Amniotic stem cell (primary cell): ENCODE results near the gene POLE2.
A peak's percentile ranks its signal among the peaks of the same experiment; 100 is the strongest.
"Not testable (repeated sequence)": the region's sequence is repeated elsewhere in the genome, so short reads cannot be mapped to it uniquely, and the experiment has no call there.

ENCODE experiments used
- DNase-seq: peaks from one replicate; lab custom pipeline; 2025; lab: John Stamatoyannopoulos, UW

POLE2 gene, protein sequence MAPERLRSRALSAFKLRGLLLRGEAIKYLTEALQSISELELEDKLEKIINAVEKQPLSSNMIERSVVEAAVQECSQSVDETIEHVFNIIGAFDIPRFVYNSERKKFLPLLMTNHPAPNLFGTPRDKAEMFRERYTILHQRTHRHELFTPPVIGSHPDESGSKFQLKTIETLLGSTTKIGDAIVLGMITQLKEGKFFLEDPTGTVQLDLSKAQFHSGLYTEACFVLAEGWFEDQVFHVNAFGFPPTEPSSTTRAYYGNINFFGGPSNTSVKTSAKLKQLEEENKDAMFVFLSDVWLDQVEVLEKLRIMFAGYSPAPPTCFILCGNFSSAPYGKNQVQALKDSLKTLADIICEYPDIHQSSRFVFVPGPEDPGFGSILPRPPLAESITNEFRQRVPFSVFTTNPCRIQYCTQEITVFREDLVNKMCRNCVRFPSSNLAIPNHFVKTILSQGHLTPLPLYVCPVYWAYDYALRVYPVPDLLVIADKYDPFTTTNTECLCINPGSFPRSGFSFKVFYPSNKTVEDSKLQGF

DNA sequence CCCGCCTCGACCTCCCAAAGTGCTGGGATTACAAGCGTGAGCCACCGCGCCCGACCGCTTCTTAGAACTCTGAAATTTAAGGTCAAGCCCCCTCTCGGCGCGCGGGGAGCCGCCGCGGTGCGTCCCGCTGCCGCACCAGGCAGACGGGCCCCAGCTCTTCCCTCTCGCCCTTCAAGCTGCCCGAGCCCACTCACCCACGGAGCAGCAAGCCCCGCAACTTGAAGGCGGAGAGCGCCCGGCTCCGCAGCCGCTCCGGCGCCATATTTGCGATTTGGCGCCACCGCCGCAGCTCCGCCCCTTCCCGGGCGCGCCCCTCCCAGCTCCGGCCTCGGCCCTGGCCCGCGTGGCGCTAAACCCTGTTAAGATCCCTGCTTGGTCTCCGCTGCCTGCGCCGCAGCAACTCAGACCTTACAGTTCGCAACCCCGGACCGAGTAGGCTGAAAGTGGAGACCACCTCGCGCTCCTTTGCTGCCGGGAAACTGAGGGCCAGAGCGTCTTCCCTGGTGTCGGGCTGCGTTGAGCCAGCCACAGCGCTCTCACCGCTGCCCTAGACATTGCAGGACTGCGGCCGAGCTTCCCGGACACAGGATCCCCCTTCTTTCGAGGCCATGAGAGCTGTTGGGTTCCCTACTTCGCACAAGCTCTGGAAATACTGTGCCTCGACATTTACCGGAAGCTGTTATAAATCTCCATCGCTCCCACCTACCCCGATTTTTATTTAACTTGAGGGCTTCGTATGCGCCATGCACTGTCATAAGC lies at the start of gene POLE2:
Gene POLE2, minus strand, starts transcription at position 273 of the 759 bp plus-strand sequence. Its CDS starts 11 bp downstream, at position 262.
- DNase-seq, result no peak

DNA sequence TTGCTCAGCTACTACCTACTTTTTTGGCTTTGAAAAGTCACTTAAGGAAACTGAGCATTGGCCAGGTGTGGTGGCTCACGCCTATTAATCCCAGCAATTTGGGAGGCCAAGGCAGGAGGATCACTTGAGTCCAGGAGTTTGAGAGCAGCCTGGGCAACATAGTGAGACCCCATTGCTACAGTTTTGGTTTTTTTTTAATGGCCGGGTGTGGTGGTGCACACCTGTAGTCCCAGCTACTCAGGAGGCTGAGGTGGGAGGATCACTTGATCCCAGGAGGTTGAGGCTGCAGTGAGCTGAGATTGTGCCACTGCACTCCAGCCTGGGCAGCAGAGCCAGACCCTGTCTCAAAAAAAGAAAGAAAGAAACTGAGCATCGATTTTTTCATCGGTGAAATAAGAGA lies 47.7 kb upstream of the POLE2 start:
- DNase-seq, result not testable (repeated sequence)

DNA sequence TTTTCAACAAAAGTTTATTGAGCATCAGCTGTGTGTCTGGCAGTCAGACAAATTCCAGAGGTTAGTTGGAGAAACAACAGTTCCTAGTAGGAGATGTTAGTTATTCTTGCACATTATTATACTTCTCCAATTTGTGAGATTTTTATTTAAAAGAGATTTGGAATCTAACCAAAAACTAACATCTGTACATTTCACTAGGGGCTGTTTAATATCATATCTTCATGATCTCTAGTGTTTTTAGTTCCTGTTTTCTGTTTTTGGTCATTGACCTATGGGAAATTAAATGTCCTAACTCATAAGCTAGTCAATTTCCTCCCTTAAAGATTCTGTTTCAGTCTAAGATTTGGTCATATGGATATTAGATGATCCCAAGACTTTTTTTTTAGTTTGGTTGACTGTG lies 45.8 kb upstream of the POLE2 start:
- DNase-seq, result no peak

DNA sequence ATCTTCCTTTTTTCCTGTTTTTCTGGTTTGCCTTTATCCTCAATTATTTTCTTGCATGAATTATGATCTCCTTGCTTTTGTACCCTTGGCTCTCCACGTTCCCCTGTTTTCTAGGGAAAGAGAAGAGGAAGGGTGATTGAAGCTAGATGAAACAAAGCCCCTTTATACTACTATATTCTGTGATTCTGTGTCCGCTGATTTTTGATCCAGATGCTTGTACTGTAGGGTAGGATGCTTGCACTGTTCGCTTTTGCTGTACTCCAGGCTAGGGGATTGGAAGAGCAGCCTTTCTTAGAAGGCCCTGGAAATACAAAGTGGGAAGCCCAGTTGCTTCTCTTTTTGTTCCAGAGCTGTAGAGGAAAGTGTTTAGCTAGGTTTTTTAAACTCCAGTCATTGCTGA lies 44.9 kb upstream of the POLE2 start:
- no peak for DNase-seq

DNA sequence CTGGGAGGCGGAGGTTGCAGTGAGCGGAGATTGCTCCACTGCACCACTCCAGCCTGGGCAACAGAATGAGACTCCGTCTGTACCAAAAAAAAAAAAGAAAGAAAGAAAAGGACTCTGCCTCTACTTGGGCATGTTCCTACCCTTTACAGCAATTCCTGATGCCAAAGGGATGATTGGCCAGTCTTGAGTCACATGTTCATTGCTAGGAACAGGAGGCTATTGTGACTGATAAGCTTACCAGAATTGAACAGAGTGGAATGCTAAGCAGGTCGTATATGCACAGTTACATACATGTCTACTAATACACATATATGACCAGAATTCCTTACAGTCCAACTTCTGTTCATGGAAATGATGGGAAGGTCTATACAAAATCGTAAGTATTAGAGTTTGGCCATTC lies 39.2 kb upstream of the POLE2 start:
- DNase-seq, result no peak

DNA sequence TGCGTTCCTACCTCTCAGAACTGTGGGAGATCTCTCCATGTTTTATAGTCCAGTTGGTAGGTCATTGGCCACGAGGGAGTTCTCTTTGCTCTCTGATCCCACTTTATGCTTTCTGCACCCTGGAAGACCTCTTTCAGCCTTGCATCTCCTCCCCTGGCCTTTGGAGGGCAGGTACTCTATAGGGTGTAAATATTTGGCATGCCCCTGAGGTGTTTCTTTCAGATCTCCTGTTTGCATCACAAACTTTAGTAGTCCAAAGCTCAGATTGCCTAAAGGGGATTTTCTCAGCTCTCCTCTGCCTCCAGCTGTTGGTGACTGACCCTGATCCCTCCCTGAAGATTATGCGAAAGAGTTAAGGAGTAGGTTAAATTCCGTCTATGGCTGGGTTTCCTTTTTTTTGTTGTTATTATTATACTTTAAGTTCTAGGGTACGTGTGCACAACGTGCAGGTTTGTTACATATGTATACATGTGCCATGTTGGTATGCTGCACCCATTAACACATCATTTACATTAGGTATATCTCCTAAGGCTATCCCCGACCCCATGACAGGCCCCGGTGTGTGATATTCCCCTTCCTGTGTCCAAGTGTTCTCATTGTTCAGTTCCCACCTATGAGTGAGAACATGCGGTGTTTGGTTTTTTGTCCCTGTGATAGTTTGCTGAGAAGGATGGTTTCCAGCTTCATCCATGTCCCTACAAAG lies 33.9 kb upstream of the POLE2 start:
- DNase-seq, result not testable (repeated sequence)

DNA sequence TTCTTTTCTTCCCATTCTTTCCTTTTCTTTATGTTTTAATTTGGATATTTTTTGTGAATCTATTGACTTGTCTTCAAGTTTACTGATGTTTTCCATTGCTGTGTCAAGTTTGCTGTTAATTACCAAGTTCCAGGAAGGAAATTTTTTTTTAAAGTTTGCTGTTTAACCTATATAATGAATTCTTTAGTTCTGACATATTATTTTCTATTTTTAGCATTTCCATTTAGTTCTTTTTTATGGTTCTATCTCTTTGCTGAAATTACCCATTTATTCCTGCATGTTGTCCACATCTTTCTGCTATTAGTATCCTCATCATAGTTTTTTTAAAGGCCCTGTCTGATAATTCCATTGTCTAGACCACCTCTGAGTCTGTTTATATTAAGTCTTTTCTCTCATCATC lies 32.7 kb upstream of the POLE2 start:
- DNase-seq, result no peak

DNA sequence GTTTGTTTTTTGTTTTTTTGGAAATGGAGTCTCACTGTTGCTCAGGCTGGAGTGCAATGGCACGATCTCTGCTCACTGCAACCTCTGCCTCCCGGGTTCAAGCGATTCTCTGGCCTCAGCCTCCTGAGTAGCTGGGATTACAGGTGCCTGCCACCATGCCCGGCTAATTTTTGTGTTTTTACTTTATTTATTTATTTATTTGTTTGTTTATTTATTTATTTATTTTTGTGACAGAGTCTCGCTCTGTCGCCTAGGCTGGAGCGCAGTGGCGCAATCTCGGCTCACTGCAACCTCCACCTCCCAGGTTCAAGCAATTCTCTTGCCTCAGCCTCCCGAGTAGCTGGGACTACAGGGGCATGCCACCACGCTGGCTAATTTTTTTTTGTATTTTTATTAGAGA lies 23.0 kb upstream of the POLE2 start:
- DNase-seq, result not testable (repeated sequence)

DNA sequence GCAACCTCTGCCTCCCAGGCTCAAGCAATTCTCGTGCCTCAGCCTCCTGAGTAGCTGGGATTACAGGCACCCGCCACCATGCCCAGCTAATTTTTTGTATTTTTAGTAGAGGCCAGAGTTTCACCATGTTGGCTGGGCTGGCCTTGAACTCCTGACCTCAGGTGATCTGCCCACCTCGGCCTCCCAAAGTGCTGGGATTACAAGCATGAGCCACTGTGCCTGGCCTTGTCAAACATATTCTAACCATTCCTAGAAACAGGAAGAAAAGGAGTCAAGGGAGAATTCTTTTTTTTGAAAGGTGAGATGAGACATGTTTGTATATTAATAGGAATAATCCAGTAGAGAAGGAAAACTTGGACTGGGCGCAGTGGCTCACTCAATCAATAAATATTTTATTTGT lies 16.5 kb upstream of the POLE2 start:
- not testable (repeated sequence) for DNase-seq

DNA sequence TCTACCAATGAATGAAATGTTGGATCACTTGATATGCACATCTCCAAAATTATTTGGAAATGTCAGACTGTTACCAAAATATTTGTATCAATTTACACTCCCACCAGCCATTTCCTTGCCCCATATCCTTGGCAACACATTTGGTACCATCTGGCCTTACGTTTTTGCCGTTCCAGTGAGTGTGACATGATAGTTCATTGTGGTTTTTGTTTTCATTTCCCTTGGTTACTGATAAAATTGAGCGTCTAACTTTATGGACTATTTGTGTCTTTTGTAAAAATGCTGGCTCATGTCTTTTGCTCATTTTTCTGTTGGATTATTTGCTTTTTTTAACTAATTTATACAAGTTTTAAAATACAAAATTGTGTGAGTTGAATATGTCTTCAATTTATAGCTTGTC lies 16.0 kb upstream of the POLE2 start:
- no peak for DNase-seq

DNA sequence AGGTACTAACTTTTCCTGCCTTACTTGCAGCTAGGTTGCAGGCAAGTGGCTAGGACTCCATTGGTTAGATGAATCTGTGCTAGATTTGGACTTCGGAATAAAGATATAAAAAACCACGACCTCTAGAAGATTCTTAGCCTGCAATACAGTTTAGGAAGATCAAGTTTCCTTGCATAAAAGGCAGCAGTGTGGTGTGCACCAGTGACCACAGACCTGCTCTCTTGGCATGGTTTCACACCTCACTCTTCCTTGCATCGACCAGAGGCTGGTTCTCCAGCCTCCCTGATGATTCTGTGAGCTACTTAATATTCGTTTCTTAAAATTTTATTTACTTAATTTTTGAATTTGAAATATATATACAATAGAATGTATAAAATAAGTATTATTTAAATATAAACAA lies 14.7 kb upstream of the POLE2 start:
- no peak for DNase-seq

DNA sequence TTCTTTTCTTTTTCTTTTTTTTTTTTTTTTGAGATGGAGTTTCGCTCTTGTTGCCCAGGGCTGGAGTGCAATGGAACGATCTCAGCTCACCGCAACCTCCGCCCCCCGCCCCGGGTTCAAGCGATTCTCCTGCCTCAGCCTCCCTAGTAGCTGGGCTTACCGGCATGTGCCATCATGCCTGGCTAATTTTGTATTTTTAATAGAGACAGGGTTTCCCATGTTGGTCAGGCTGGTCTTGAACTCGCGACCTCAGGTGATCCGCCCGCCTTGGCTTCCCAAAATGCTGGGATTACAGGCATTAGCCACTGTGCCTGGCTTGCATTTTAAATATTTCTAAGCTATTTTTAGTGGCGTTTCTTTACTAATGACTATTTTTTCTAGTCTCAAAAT lies 5.7 kb upstream of the POLE2 start:
- not testable (repeated sequence) for DNase-seq

DNA sequence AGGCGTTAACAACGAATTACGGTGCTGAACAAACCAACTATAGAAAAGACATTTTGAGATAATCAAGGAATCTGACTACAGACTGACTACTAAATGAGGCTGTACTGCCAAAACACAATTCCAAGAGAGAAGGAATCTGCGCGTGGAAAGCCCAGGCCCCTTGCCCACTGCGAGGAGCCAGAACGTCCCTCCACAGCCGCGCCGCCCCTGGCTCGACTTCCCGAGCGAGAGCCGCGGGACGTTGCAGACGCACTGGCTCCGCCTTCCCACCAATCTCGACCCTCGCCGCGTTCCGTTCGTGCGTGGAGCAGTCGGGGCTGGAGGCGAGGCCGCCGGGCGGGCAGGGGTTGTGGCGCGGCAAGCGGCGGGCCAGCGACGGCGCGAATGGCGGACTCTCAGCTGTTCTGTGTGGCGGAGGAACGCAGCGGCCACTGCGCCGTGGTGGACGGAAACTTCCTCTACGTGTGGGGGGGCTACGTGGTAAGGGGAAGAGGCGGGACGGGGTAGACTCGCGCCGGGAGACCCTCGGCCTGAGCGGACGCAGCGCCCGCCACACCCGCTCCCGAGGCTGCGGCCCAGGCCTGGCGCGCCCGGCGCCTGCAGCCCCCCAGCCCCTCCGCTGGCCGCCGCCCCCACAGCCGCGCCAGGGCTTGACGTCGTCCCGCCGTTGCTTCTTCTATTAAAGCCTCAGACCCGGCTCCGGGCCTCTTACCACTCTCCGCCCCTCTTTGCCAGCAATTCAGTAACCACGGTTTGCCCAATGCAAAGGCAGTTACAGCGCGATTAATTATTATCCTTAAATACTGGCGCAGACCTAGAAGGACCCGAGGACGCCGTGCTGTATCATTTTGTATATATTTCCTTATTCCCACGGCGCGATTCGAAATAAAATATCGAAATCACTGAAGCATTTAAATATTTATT lies 5.1 kb upstream of the POLE2 start, which contains the start of gene KLHDC1:
Gene KLHDC1, plus strand, starts transcription at position 310 of the 924 bp plus-strand sequence. Its CDS starts 75 bp downstream, at position 385.
- peak; percentile 59 for DNase-seq

DNA sequence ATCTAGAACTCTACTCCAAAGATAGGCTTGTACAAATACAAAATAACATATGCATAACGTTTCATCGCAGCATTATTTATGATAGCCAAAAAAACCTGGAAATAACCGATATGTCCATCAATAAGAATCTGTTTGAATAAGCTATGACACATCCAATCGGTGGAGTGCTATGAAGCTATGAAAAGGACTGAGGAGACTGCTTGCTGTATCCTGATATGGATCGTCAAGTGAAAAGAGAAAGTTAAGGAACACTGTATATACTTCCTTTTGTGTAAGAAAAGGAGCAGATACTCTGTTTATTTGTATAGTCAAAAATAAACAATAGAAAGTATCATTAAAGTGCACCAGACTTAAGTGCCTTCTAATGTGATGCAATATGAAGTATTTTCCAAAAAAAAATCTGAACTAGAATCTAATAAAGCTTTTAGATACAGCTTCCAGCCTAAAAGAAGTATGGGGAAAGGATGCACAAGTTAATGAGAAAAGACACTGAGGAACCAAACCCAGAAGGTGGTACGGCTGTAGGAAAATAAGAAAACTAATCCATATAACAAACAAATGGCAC lies 4.3 kb upstream of the POLE2 start:
- DNase-seq, result no peak

DNA sequence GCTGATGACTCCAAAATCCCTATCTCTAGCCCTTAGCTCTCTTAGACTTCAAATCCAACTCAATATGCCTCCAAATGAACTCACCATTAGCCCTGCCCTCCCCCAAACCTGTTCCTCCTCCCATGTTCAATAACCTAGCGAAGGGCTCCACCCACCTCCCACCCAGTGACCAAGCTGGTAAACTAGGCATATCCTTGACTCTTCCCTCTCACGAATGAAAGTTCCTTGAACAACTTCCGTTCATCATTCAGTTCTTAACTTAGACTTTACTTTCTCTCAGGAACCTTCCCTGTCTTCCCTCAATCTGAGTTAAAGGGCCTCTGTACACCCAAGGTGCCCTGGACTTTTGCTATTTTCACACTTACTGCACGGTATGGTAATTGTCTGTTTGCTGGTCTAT lies 3.0 kb upstream of the POLE2 start:
- DNase-seq, result no peak

DNA sequence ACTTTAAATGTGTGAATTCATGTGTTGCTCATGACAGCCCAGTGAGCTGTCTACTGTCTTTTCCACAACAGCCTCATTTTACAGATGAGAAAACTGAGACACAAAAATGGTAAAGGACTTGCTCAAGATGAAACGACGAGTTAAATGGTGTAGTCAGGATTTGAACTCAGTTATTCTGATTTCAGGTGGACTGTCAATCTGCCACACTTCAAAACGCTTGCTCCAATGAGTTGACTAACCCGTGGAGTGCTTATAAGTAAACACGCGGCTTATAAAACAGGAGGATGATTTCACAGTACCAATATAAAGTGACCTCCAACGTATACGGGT lies 652 bp upstream of the POLE2 start:
- no peak for DNase-seq

DNA sequence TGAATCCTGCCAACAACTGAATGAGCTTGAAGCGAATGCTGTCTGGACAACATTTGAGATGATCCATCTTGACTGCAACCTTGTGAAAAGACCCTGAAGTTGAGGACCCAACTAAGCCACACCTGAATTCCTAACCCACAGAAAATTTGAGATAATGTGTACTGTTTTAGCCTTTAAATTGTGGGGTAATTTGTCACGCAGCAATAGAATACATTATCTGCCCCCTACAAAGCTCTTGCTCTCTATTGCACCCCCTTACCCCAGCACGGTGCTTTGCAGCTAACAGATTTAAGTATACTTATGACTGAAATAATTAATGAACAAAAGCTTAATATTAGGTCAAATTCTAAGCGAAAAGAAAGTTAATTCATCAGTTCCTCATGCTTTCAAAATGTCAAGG lies 1.6 kb downstream of the POLE2 start:
- DNase-seq, result no peak

DNA sequence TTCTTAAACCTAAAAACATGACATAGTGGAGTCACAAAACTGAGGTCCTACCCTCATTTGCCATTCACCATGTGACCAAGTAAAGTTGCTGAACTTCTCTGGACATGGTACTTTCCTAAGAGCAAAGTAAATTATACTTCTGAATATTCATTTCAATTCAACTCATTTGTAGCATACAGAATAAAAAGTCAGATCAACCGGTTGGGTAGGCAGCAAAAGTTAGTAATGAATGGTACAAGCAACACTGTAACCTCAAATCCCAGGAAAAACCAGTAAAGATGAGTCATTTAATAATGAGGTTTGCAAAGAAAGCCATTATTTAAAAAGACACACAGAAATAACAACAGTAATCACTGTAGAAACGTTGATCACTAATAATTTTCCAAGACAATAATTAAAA lies 8.7 kb downstream of the POLE2 start:
- DNase-seq, result no peak

DNA sequence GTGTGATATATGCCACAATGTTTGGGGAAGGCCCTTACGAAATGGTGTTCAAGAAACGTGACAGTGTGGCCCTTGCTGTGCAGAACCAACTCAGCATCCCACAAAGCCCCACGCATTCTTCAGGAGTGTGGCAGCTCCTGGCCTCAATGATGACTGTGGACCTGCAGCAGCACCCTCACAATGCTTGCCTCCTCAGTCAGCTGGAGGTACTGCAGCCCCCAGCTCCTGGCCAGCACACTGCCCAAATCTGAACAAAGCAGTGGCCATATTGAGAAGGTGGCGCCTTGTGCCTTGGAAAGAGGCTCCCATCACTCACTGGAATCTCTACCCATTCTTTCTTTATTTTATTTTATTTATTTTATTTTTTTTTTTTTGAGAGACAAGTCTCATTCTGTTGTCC lies 10.4 kb downstream of the POLE2 start:
- DNase-seq, result no peak

DNA sequence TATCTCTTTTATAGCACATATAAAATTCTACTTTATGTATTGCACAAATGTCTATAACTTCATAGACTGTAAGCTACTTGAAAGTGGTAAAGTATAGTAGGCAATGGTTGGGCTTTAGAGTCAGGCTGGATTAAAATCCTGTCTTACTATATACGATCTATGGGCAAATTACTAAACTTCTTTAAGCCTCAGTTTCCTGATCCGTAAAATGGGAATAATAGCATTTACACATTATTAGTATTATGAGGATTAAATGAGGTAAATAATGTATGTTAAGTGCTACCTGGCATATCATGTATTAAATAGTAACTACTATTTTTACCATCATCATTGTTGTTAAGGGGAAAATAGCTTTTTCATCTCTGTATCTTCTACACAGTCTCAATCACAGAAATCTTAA lies 14.4 kb downstream of the POLE2 start:
- no peak for DNase-seq

DNA sequence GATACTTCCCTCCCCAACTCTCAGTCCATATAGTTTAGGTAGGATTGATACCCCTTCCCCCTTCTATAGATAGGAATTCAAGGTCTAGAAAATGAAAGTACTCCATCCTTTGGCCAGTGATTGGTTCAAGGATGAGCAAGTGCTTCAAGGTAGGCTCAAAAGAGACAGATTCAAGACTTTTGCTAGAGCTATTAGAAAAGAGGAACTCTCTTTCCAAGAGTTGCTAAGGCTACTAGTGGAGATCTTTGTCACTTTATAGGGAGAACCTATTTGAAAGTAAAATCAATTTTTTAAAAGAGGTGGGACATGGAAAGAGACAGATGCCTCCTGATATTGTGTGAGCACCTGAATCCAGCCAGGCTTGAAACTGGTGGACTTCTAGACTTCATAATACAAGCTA lies 17.5 kb downstream of the POLE2 start:
- no peak for DNase-seq
